SK-N-SH treated with all-trans-retinoic acid at 6 μM for 48 hours (cell line): ENCODE results near the gene MYL9.
"Not testable (repeated sequence)": the region's sequence is repeated elsewhere in the genome, so short reads cannot be mapped to it uniquely, and the experiment has no call there.

Experiments
- ATAC-seq: fragments of 200-7000 bp; cut with Tn5 transposase; 3 replicates; pipeline ENCODE4 v1.9.1; 2020; ENCODE audit warnings: mild to moderate bottlenecking, moderate library complexity
- ARNTL ChIP-seq: fragments of 450-650 bp; formaldehyde crosslinking; IDR thresholded peaks from 2 replicates; pipeline ENCODE4 v1.5.0; 2020; ENCODE audit warnings: low read depth, mild to moderate bottlenecking, moderate library complexity, borderline replicate concordance
- BACH2 ChIP-seq: fragments of 250-450 bp; sonication (Bioruptor Pico); IDR thresholded peaks from 2 replicates; pipeline ENCODE4 v1.9.0; 2021; ENCODE audit warnings: mild to moderate bottlenecking, borderline replicate concordance
- CREB5 ChIP-seq: fragments of 250-450 bp; sonication (Bioruptor Pico); IDR thresholded peaks from 2 replicates; pipeline ENCODE4 v1.5.1; 2020; ENCODE audit warnings: low read depth, mild to moderate bottlenecking, moderate library complexity
- CSRNP3 ChIP-seq: fragments of 250-450 bp; sonication (Bioruptor Pico); IDR thresholded peaks from 2 replicates; pipeline ENCODE4 v1.5.1; 2021; ENCODE audit warnings: mild to moderate bottlenecking, moderate library complexity
- ESRRG ChIP-seq: fragments of 250-450 bp; sonication (Bioruptor Pico); IDR thresholded peaks from 2 replicates; pipeline ENCODE4 v1.6.1; 2021; ENCODE audit warnings: mild to moderate bottlenecking
- ISL1 ChIP-seq: fragments of 250-450 bp; sonication (Bioruptor Pico); IDR thresholded peaks from 2 replicates; pipeline ENCODE4 v2.1.2; 2022; ENCODE audit warnings: mild to moderate bottlenecking, moderate library complexity
- POU6F1 ChIP-seq: fragments of 250-450 bp; sonication (Bioruptor Pico); IDR thresholded peaks from 2 replicates; pipeline ENCODE4 v1.8.0; 2021; ENCODE audit warnings: low read depth, mild to moderate bottlenecking, moderate library complexity, borderline replicate concordance
- PPARA ChIP-seq: fragments of 250-450 bp; sonication (Bioruptor Pico); IDR thresholded peaks from 2 replicates; pipeline ENCODE4 v1.5.0; 2020; ENCODE audit warnings: mild to moderate bottlenecking, borderline replicate concordance
- RARB ChIP-seq: fragments of 250-450 bp; sonication (Bioruptor Pico); IDR thresholded peaks from 2 replicates; pipeline ENCODE4 v1.8.0; 2021; ENCODE audit warnings: mild to moderate bottlenecking, moderate library complexity
- SNAI2 ChIP-seq: fragments of 250-450 bp; sonication (Bioruptor Pico); IDR thresholded peaks from 2 replicates; pipeline ENCODE4 v1.5.0; 2020; ENCODE audit warnings: mild to moderate bottlenecking, moderate library complexity
- TCF4 ChIP-seq: fragments of 250-450 bp; sonication (Bioruptor Pico); IDR thresholded peaks from 2 replicates; pipeline ENCODE4 v1.8.0; 2021; ENCODE audit warnings: mild to moderate bottlenecking, moderate library complexity, borderline replicate concordance
- TSHZ2 ChIP-seq: fragments of 250-450 bp; sonication (Bioruptor Pico); IDR thresholded peaks from 2 replicates; pipeline ENCODE4 v1.5.0; 2020; ENCODE audit warnings: mild to moderate bottlenecking, moderate library complexity
- ZC3H10 ChIP-seq: fragments of 250-450 bp; sonication (Bioruptor Pico); IDR thresholded peaks from 2 replicates; pipeline ENCODE4 v1.5.1; 2021; ENCODE audit warnings: mild to moderate bottlenecking, moderate library complexity
- ZFP3 ChIP-seq: fragments of 250-450 bp; sonication (Bioruptor Pico); IDR thresholded peaks from 2 replicates; pipeline ENCODE4 v1.5.0; 2020; ENCODE audit warnings: mild to moderate bottlenecking, moderate library complexity
- ZFP30 ChIP-seq: fragments of 450-650 bp; formaldehyde crosslinking; IDR thresholded peaks from 2 replicates; pipeline ENCODE4 v1.5.0; 2022; ENCODE audit warnings: mild to moderate bottlenecking, moderate library complexity

MYL9 gene

GRCh38 chr20:36549942-36550789 is 8.8 kb downstream of the MYL9 start:
- ATAC-seq = no peak
- TF ChIP-seq TSHZ2 (CRISPR knock-in tag) = no peak
- no peak for TF ChIP-seq ISL1
- no peak for TF ChIP-seq ZC3H10 (CRISPR knock-in tag)

GRCh38 chr20:36550790-36551299 is 9.5 kb downstream of the MYL9 start:
- TF ChIP-seq PPARA (CRISPR knock-in tag) (no peak), CSRNP3 (CRISPR knock-in tag) (no peak), POU6F1 (no peak), ISL1 (no peak)
- ATAC-seq = no peak

- no peak for TF ChIP-seq TCF4 (CRISPR knock-in tag)
- no peak for TF ChIP-seq BACH2 (CRISPR knock-in tag)
- TF ChIP-seq ZFP3 (CRISPR knock-in tag) = no peak
- no peak for TF ChIP-seq CREB5 (CRISPR knock-in tag)
- TF ChIP-seq ZFP30 = no peak
Measured at GRCh38 chr20:36555248-36555647, 13.9 kb downstream of the MYL9 start.

GRCh38 chr20:36562724-36563123 is 21.4 kb downstream of the MYL9 start:
- no peak for TF ChIP-seq PPARA (CRISPR knock-in tag)
- ATAC-seq = no peak

More at GRCh38 chr20:36555248-36555647, 13.9 kb downstream of the MYL9 start:
- ATAC-seq = no peak

- ATAC-seq = no peak
- TF ChIP-seq BACH2 (CRISPR knock-in tag) (no peak), CREB5 (CRISPR knock-in tag) (no peak), ZFP30 (no peak), RARB (CRISPR knock-in tag) (no peak), ESRRG (CRISPR knock-in tag) (no peak), ARNTL (CRISPR knock-in tag) (no peak), ZC3H10 (CRISPR knock-in tag) (no peak), SNAI2 (CRISPR knock-in tag) (no peak)
Measured at GRCh38 chr20:36563374-36563773, 22.1 kb downstream of the MYL9 start.

- not testable (repeated sequence) for ATAC-seq
Measured at GRCh38 chr20:36564078-36564725, 22.9 kb downstream of the MYL9 start.

GRCh38 chr20:36564726-36565121 is 23.4 kb downstream of the MYL9 start:
- ATAC-seq = not testable (repeated sequence)
